SK-N-MC (cell line): ENCODE measurements around the gene UBAC2.

Experiments used
- EZH2 ChIP-seq: fragments of 200-600 bp; sonication (generic); IDR thresholded peaks from one replicate; pipeline ENCODE4 v1.6.1; 2017; ENCODE audit warnings: antibody characterized with exemption
- FOXP2 ChIP-seq: optimal IDR thresholded peaks from 2 replicates; pipeline ENCODE3; 2011; ENCODE audit warnings: mild to moderate bottlenecking, moderate library complexity; ENCODE audit not compliant: insufficient read depth; ENCODE audit errors: extremely low read length, control extremely low read depth
- POLR2AphosphoS5 ChIP-seq: IDR thresholded peaks from 2 replicates; pipeline ENCODE4 v1.6.1; 2012; ENCODE audit warnings: mild to moderate bottlenecking, low read depth, low read length, borderline replicate concordance

- no peak for TF ChIP-seq POLR2AphosphoS5
- no peak for TF ChIP-seq EZH2
- TF ChIP-seq FOXP2 = no peak
Observed at GRCh38 chr13:99191900-99192399, 8.7 kb upstream of the UBAC2 start.
